ENCODE measurements around the gene ATOSB.

The ATOSB gene

DNA sequence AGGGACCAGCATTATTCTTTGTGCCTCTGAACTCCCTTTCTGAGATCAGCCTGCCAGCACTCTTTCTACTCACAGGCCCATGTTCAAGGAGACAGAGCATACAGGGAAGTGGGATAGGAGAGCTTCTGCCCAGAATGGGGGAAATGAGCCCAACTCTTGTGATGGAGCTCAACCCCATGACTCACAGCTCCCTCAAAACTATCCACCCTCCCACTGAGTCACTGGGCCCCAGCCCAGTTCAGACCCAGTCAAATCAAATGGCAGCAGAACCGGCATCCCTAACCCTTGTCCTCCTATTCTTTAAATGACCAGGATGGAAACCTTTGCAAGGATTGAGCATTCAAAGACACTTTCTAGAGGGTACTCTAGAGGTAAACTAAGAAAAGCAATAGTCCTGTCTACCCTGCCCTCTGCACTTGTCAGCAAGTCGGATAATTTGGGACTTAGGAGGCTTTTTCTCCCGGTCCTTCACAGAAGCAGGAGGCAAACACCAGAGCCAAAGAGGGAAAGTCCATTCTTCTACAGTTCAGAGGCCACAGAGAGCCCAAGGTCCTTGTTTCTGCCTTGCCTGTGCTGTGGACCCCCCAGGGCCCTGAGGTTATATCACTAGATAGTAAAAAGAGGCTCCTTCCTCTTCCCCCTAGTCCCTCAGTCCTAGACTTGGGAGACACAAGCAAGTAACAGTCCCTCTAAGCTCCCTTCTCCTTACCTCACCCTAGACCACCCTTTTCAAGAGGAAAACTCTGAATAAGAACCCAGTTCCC is 3.2 kb downstream of the ATOSB start:
- DNase-seq = no peak

GRCh38 chr9:35111001-35111933 is 4.4 kb downstream of the ATOSB start:
- DNase-seq = peak; percentile 64

DNA sequence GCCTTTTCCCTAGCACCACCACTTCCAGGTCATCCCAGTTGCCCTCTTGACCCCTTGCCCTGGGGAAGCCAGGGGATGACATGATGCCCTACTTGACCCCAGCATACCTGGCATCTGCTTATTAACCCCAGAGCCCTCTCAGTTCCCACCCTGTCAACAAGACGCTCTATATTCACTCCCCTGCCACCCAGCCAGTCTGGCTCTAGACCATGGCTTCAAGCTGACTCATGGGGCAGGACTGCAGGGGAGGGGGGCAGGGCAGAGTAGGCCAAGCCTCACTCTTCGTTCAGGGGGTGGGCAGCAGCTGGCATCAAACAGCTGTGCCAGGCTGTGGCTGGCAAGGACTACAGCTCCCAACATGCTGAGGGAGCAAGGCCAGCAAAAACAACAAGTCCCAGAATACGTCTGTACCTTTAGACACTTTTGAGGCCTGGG is 5.3 kb downstream of the ATOSB start:
- no peak for DNase-seq

GRCh38 chr9:35108946-35109575 is 6.6 kb downstream of the ATOSB start:
- DNase-seq = no peak

DNA sequence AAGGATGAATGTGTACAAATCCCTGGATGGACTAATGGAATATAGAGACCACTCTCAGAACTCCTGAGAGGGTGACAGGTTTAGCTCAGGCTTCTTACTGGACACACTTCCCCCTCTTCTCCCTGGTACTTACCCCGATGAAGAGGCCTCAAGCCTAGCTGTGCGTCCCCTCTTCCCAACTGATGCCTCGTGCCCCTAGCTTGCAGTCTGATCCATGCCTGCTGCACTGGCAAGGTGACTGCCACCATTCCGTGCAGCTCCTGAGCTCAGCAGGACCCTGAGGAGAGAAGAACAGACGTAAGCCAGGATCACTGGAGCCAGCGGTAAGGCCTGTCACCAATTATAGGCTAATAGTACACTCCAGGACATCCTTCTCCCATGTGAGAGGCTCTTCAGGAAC is 7.2 kb downstream of the ATOSB start:
- DNase-seq = no peak

- no peak for DNase-seq
Measured at GRCh38 chr9:35107297-35108290, 8.1 kb downstream of the ATOSB start.

DNA sequence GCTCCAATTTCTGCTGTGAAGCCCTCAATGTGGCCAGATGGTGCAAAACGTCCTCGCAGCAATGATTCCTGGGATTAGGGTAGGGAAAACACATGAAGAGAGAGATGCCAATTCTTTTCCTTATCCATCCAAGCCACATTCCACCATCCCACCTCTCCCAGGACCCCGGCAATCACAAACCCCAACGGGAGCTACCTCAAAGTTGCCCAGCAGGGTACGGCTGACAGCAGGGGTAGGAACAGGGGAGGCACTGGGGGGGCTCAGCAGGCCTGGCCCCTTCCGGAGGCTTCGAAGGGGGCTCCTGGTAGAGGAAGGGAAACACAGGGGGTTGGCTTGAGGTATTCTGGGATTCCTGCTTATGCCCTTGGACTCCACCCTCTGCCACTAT is 9.3 kb downstream of the ATOSB start:
- no peak for DNase-seq

DNA sequence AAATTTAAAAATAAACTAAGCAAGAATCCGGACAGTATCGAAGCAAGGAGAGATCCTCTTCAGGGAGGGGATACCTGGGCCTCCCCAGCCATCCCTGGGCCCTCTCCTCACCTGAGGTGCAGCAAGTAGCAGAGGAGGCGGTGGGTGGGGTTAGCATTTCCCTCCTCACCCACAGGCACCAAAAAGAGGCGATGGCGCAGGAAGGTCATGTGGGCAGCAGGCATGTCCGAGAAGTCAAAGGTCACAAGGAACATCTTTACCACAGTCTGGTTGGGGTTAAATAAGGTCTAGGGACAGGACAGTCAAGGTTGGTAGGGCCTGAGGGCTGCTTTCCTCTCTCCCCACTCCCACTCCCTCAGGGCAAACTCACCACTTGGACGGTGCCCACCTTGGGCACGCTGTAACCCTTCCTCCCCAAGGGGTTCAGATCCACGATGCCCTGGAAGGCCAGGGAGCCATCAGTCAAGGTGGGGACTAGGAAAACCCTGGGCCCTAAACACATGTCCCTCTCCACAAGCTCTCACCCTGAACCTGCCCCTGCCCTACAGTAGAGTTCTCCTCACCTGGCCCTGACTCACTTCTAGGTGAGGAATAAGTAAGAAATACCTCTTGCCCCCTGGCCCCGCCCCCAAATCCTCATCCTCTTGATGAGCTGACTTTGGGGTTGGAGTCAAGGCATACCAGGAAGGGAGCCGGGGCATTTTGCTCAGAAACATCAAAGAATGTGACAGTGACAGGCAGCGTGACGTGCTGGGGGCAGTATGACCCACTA is 9.9 kb downstream of the ATOSB start:
- DNase-seq = no peak

DNA sequence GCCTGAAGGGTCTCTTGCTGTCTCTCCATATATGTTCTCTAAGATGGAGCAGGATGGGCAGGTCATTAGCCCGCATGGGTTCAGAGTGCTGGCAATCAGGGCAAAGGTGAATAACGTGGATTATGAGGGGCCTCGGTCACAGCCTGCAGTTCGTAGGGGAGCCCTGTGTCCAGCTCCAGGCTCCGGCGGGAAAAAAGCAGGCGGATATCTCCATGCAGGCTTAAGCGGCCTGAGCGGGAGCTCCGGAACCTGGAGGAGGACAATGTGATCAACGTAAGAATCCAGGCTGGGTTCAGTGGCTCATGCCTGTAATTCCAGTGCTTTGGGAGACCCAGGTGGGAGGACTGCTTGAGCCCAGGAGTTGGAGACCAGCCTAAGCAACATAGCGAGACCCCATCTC is 10.5 kb downstream of the ATOSB start:
- DNase-seq = no peak

- DNase-seq = no peak
Measured at GRCh38 chr9:35104586-35104985, 11.1 kb downstream of the ATOSB start.

GRCh38 chr9:35103660-35104191 is 11.9 kb downstream of the ATOSB start:
- no peak for DNase-seq

DNA sequence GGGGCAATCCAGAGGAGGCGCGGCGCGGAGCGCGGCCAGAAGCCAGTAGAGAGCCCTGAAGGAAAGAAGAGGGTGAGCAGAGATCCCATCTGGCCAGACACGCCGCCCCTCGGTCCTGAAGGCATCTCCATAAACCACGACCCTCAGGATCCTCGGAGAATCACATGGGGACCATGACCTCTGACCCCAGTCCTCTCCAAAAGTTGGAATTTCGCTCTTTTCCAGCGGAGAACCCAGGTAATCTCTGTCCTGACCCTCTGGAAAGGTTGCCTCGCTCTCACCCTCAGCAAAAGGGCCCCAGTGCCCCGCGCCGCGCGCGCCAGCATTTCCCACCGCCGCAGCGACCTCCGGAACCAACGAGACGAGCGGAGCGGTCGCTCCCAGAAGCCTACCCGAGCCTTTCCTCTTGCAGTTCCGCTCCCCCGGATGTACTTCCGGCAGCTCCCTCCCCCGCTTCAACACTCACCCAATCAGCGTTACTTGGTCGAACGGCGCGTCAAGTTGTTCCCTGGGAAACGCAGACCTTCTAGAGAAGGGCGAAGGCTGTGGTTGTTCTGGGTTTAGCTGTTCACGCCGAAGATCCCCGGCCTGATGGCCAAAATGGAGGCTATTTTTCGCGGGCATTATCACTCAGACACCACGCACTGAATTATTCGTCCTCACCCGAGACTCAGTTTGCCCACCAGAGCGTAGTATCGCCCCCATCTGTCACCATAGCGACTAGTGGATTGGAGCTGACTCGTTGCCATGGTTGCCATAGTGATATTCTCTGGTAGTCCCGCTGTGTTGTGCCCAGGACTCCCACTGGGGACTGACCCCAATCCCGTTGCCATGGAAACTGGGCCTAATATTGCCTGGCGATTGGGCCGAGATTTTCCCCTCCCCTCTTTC is 12.6 kb downstream of the ATOSB start, which contains the start of gene STOML2:
Gene STOML2 (minus strand): TSS at position 363 of the 891 bp plus-strand sequence. CDS start 37 bp downstream, at position 326.
- DNase-seq = peak; percentile 77

- no peak for DNase-seq
Measured at GRCh38 chr9:35102465-35102768, 13.2 kb downstream of the ATOSB start.

GRCh38 chr9:35097573-35097972 is 18.1 kb downstream of the ATOSB start:
- DNase-seq = no peak

GRCh38 chr9:35096035-35096849 is 19.4 kb downstream of the ATOSB start, which contains the start of gene PIGO:
Gene PIGO (minus strand): TSS chr9:35096591. CDS start chr9:35095565, 1,026 bp downstream.
- DNase-seq = peak; percentile 60

DNA sequence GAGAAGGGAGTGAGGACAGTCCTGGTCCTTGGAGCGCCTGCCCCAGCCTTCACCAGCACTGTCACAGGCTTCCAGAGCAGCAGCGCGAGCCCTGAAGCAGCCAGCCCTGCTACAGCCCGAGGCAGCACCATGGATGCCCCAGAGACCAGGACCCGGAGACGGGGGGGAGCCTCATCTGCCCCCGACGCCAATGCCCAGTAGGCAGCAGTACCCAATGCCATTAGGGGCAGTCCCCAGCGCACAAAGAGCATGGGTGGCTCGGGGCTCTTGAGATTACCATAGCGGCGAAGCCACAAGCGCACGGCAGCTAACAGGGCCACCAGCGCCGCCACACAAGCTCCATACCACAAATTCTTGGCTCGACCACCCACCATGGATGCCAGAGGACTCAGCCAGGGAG is 24.1 kb downstream of the ATOSB start:
- DNase-seq = no peak

DNA sequence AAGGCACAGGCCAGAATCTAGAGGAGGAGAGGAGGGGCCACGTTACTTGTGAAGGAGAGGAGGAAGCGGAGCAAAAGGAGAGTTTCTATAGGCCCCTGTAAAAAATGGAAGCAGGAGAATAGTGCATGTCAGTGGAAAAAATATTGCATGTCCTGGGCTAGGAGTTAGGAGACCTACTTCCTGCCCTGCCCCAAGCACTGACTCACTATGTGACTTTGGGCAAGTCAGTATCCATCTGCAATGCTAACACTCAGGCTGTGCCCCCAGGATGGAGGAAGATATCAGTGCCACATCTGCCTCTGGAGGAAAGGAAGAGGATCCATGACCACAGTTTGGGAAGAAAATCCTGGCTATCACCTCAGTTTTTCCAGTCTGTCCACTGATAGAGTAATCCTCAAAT is 26.2 kb downstream of the ATOSB start:
- no peak for DNase-seq

GRCh38 chr9:35085078-35085477 is 30.6 kb downstream of the ATOSB start:
- DNase-seq = no peak
